ENCODE data around the gene IRF5. TPM values are rescaled to one million over a fixed set of nuclear protein-coding genes. Genes with fewer than 3 reads are reported as not detected.

IRF5 gene
- total and polyA plus RNA-seq, 10 of the 15 experiments (the other 5 are each of a cell fraction or from before 2014, with no cell fraction given): 5.4 to 90.3 (median 61.7) TPM

DNA sequence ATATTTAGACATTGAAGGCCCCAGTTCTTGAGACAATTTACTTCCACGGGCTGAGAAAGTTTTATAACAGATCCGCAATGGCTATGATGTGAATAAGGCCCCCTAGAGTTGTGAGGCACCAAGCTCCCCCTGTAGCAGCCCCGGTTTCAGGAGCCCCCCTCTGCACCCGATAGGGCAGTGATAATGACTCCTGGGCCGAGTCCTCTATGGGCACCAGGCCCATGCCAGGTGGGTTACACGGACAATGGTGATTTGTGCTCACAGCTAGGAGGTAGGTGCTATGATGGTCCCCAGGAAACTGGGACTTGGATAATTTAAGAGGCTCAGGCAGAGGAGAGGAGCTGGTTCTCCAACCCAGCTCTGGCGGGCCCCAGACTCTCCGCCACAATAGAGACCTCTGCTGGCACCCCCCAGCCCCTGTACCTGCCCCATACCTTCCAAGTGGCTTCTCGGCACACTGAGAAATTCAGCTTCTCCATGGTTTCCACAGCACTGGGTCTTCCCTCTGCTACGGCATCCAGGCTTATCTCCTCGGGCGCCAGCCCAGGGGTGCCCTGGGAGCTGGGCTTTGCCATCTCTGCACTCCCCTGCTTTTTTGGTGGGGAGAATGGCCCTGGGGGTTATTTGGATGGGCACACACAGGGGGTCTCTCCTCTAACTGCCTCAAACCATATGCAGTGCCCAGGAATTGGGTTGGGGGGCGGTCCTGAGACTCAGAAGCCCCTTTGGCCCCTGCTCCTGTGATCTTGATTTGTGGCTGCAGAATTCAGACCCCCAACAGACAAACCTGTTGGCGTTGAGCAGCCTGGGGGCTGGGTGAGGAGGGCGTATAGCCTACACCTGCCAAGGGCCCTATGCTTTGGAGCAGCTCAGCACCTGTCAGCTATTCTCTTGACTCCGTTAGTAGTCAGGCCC lies 15.0 kb upstream of the IRF5 start:
- intact Hi-C loops (cut with micrococcal nuclease; ENCODE audit: unreplicated experiment): no loop called here
- Histone ChIP-seq H3K27ac (ENCODE audit: control insufficient read depth, insufficient read depth) (no peak overlapping the region), H3K9me3 (replicated peaks; ENCODE audit: control insufficient read depth, insufficient read depth, low read length) (no peaks in the 10 kb centered on the region), H3K79me2 (ENCODE audit: control insufficient read depth, insufficient read depth, low read length) (no peaks in the 10 kb centered on the region), H4K20me1 (ENCODE audit: control insufficient read depth, insufficient read depth) (no peaks in the 10 kb centered on the region), H2AFZ (ENCODE audit: control insufficient read depth, low read depth, low read length) (no peak overlapping the region), H3K4me2 (ENCODE audit: control insufficient read depth, insufficient read depth) (no peak overlapping the region), H3K4me1 (ENCODE audit: control insufficient read depth, insufficient read depth, low read length) (no peaks in the 10 kb centered on the region), H3K36me3 (ENCODE audit: control insufficient read depth in 2 of 2, insufficient read depth in 2 of 2, low read length in 1 of 2) (no peaks in the 10 kb centered on the region), H3K4me3 (no peak overlapping the region), H3K9ac (ENCODE audit: control insufficient read depth, insufficient read depth, low read length) (no peak overlapping the region), H3K27me3 (replicated peaks in 1 of 2; ENCODE audit: control insufficient read depth in 2 of 2, insufficient read depth in 2 of 2, low read length in 1 of 2) (no peaks in the 10 kb centered on the region)
- ChIA-PET CTCF (interaction anchor here (0.6 to 1.5 kb wide), 5 partner anchors 11 to 288 kb away, joined by 3 to 5 read pairs (median 3); partner anchors contain the start of gene KCP), SMC1A (ENCODE audit: uncharacterized antibody, unreplicated experiment) (interaction anchor here (0.7 to 1.5 kb wide), 5 partner anchors 10 to 169 kb away, joined by 3 to 4 read pairs (median 3); no protein-coding TSS in a partner anchor), POLR2A (interaction anchor here (0.5 to 2.4 kb wide), 3 partner anchors 10 to 314 kb away, joined by 3 to 11 read pairs (median 7); no protein-coding TSS in a partner anchor), RAD21 (ENCODE audit: unreplicated experiment) (interaction anchor here (0.5 to 1.4 kb wide), 7 partner anchors 14 to 199 kb away, joined by 3 to 6 read pairs (median 3); partner anchors contain the start of gene IRF5)
- FAIRE-seq: no peak
- in situ Hi-C loops (cut with MboI): no loop called here
- 63% methylated on average over 16 of the region's 16 CpGs for WGBS (ENCODE audit: insufficient coverage, insufficient replicate concordance, low lambda C conversion rate, missing lambda C conversion rate)
- no peak for DNase-seq (ENCODE audit: low read depth, low spot score)
- BruUV-seq (replicated peaks): no TSS peak
- ATAC-seq: no peak
- TF ChIP-seq, protein P1, sequence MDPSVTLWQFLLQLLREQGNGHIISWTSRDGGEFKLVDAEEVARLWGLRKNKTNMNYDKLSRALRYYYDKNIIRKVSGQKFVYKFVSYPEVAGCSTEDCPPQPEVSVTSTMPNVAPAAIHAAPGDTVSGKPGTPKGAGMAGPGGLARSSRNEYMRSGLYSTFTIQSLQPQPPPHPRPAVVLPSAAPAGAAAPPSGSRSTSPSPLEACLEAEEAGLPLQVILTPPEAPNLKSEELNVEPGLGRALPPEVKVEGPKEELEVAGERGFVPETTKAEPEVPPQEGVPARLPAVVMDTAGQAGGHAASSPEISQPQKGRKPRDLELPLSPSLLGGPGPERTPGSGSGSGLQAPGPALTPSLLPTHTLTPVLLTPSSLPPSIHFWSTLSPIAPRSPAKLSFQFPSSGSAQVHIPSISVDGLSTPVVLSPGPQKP (IDR thresholded peaks at IDR 0.05; ENCODE audit: low read depth, low read length): no peak
- TF ChIP-seq, protein P2, sequence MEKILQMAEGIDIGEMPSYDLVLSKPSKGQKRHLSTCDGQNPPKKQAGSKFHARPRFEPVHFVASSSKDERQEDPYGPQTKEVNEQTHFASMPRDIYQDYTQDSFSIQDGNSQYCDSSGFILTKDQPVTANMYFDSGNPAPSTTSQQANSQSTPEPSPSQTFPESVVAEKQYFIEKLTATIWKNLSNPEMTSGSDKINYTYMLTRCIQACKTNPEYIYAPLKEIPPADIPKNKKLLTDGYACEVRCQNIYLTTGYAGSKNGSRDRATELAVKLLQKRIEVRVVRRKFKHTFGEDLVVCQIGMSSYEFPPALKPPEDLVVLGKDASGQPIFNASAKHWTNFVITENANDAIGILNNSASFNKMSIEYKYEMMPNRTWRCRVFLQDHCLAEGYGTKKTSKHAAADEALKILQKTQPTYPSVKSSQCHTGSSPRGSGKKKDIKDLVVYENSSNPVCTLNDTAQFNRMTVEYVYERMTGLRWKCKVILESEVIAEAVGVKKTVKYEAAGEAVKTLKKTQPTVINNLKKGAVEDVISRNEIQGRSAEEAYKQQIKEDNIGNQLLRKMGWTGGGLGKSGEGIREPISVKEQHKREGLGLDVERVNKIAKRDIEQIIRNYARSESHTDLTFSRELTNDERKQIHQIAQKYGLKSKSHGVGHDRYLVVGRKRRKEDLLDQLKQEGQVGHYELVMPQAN (conservative IDR thresholded peaks at IDR 0.05): no peak
- TF ChIP-seq, protein P3, sequence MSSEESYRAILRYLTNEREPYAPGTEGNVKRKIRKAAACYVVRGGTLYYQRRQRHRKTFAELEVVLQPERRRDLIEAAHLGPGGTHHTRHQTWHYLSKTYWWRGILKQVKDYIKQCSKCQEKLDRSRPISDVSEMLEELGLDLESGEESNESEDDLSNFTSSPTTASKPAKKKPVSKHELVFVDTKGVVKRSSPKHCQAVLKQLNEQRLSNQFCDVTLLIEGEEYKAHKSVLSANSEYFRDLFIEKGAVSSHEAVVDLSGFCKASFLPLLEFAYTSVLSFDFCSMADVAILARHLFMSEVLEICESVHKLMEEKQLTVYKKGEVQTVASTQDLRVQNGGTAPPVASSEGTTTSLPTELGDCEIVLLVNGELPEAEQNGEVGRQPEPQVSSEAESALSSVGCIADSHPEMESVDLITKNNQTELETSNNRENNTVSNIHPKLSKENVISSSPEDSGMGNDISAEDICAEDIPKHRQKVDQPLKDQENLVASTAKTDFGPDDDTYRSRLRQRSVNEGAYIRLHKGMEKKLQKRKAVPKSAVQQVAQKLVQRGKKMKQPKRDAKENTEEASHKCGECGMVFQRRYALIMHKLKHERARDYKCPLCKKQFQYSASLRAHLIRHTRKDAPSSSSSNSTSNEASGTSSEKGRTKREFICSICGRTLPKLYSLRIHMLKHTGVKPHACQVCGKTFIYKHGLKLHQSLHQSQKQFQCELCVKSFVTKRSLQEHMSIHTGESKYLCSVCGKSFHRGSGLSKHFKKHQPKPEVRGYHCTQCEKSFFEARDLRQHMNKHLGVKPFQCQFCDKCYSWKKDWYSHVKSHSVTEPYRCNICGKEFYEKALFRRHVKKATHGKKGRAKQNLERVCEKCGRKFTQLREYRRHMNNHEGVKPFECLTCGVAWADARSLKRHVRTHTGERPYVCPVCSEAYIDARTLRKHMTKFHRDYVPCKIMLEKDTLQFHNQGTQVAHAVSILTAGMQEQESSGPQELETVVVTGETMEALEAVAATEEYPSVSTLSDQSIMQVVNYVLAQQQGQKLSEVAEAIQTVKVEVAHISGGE (CRISPR knock-in tag; IDR thresholded peaks at IDR 0.05): no peak
- no peak for TF ChIP-seq SMARCA5 (IDR thresholded peaks at IDR 0.05)
- no peak for TF ChIP-seq RUNX3 (IDR thresholded peaks at IDR 0.05; ENCODE audit: low read length)
- TF ChIP-seq, protein P4, sequence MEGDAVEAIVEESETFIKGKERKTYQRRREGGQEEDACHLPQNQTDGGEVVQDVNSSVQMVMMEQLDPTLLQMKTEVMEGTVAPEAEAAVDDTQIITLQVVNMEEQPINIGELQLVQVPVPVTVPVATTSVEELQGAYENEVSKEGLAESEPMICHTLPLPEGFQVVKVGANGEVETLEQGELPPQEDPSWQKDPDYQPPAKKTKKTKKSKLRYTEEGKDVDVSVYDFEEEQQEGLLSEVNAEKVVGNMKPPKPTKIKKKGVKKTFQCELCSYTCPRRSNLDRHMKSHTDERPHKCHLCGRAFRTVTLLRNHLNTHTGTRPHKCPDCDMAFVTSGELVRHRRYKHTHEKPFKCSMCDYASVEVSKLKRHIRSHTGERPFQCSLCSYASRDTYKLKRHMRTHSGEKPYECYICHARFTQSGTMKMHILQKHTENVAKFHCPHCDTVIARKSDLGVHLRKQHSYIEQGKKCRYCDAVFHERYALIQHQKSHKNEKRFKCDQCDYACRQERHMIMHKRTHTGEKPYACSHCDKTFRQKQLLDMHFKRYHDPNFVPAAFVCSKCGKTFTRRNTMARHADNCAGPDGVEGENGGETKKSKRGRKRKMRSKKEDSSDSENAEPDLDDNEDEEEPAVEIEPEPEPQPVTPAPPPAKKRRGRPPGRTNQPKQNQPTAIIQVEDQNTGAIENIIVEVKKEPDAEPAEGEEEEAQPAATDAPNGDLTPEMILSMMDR (IDR thresholded peaks at IDR 0.05 in 2 of 3, conservative IDR thresholded peaks at IDR 0.05 in 1 of 3; ENCODE audit: control insufficient read depth in 2 of 3, extremely low read depth in 1 of 3, insufficient read depth in 1 of 3, low read depth in 3 of 3, low read length in 3 of 3): no peak
- no peak for TF ChIP-seq EP300 (IDR thresholded peaks at IDR 0.05; ENCODE audit: borderline replicate concordance in 1 of 2, control insufficient read depth in 1 of 2, low read depth in 2 of 2, low read length in 2 of 2)
- TF ChIP-seq, protein P5, sequence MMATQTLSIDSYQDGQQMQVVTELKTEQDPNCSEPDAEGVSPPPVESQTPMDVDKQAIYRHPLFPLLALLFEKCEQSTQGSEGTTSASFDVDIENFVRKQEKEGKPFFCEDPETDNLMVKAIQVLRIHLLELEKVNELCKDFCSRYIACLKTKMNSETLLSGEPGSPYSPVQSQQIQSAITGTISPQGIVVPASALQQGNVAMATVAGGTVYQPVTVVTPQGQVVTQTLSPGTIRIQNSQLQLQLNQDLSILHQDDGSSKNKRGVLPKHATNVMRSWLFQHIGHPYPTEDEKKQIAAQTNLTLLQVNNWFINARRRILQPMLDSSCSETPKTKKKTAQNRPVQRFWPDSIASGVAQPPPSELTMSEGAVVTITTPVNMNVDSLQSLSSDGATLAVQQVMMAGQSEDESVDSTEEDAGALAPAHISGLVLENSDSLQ (IDR thresholded peaks at IDR 0.05): no peak
- no peak for TF ChIP-seq CREM (IDR thresholded peaks at IDR 0.05; ENCODE audit: low read depth)
